Stimulated activated CD4-positive, alpha-beta T cell treated with anti-CD3 and anti-CD28 coated beads, Interleukin-15, amount 100 ng/mL, for 1 hour (primary cell): ENCODE results near the gene CRYGN.

ENCODE experiments used
- DNase-seq, 2 donors: peaks; one replicate each; pipeline ENCODE4 v3.0.0-alpha.2; 2020; ENCODE audit warnings: low read depth in 1 of 2, low spot score in 1 of 2

The CRYGN gene

GRCh38 chr7:151427705-151428377, 12.1 kb downstream of the CRYGN start:
- DNase-seq = no peak

- no peak for DNase-seq
These were observed 12.8 kb downstream of the CRYGN start for GRCh38 chr7:151426904-151427704.

- DNase-seq = no peak
These were observed 13.5 kb downstream of the CRYGN start for GRCh38 chr7:151426441-151426903.

GRCh38 chr7:151425670-151426440, 14.1 kb downstream of the CRYGN start:
- DNase-seq = no peak

- DNase-seq = no peak
These were observed 15.1 kb downstream of the CRYGN start for GRCh38 chr7:151424799-151425198.

- no peak for DNase-seq
These were observed 16.0 kb downstream of the CRYGN start for GRCh38 chr7:151423936-151424335.

- no peak for DNase-seq
These were observed 16.7 kb downstream of the CRYGN start for GRCh38 chr7:151423226-151423625.

- no peak for DNase-seq
These were observed 17.7 kb downstream of the CRYGN start for GRCh38 chr7:151422212-151422611.

- DNase-seq = no peak
These were observed 19.8 kb downstream of the CRYGN start for GRCh38 chr7:151420144-151420543.

GRCh38 chr7:151416941-151417315, 23.0 kb downstream of the CRYGN start:
- no peak for DNase-seq

GRCh38 chr7:151416112-151416940, 23.6 kb downstream of the CRYGN start:
- no peak for DNase-seq

- no peak for DNase-seq
These were observed 24.4 kb downstream of the CRYGN start for GRCh38 chr7:151415375-151416105.

GRCh38 chr7:151413241-151413640, 26.7 kb downstream of the CRYGN start:
- DNase-seq = no peak

GRCh38 chr7:151412318-151412717, 27.6 kb downstream of the CRYGN start:
- no peak for DNase-seq

- DNase-seq = no peak
These were observed 28.4 kb downstream of the CRYGN start for GRCh38 chr7:151411551-151411950.

- no peak for DNase-seq
These were observed 29.2 kb downstream of the CRYGN start for GRCh38 chr7:151410405-151411390.

GRCh38 chr7:151409667-151410404, 30.1 kb downstream of the CRYGN start, which contains the start of gene WDR86:
TSS of gene WDR86 (minus strand) at chr7:151410038. CDS start at chr7:151409589, 449 bp downstream.
- no peak for DNase-seq
